Stimulated activated CD8-positive, alpha-beta memory T cell treated with anti-CD3 and anti-CD28 coated beads, Interleukin-12 subunit alpha, Interleukin-12 subunit beta, amount 100 ng/mL, for 24 hours (primary cell): ENCODE data around the gene GSG1L.

Source experiments
- DNase-seq: peaks from one replicate; pipeline ENCODE4 v3.0.0-alpha.2; 2020; ENCODE audit errors: extremely low read depth

GSG1L gene

DNA sequence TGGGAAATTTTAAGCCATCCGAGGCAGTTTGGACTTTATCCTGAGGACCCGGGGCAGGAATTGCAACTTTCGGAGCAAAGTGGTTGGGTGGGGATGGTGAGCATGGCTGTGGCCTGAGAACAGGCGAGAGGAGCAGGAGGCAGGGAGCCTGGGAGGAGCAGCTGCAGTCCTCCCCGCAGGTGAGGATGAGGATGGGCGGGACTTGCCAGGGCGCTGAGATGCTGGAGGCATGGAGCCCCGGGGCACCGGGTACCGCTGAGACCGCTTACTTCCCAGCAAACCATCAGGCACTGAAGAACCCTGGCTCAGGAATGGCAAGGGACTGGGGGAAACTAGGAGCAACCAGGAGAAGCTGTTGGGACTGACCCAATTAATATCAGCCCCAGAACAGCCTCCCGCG lies 210.8 kb downstream of the GSG1L start:
- DNase-seq, result no peak

DNA sequence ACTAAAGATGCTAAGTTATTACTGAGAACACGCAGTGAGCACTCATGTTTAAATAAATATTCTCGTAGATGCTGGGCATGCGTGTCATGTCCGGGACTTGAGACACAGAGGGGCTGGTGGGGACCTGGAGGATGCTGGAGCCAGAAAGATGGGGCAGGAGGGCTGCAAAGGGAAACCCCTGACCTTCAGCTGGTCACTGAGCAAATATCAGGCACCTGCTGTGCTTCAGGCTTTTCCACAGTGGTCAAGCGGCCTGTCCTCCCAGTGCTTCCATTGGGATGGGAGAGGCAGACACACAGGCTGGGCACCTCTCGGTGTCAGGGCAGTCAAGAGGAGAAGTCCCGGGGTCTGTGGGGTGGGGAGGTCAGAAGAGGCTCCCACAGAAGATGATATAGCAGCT lies 211.4 kb downstream of the GSG1L start:
- DNase-seq, result no peak

DNA sequence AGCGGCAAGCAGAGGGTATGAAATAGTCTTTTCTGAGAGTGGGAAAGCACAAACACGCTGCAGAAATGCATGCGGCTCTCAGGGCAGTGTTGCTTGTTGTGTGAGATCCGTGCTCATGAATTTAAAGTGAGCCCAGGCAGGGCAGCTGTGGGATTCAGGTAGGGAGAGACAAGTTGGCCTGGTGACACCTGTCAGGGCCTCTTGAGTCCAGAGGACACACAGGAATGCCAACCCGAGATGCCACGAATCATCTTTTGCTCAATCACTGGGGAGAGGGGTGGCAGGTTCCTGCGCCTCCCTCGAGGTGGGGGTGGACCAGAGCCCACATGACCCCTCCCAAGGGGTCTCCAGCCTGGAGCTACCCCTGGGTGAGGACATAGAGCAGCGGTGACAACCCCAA lies 211.9 kb downstream of the GSG1L start:
- DNase-seq, result no peak

DNA sequence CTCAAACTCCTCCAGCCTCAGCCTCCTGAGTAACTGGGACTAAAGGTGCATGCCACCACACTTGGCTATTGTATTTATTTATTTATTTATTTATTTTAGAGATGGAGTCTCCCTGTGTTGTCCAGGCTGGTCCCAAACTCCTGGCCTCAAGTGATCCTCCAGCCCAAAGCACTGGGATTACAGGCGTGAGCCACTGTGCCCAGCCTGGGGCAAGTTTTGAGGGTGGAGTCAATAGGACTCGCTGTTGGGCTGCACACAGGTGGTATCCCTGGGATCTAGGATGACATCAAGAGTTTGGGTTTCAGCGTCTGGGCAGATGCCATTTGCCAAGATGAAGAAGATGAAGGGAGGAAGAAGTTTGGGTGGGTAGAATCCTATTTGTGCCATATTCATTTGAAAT lies 213.9 kb downstream of the GSG1L start:
- no peak for DNase-seq

DNA sequence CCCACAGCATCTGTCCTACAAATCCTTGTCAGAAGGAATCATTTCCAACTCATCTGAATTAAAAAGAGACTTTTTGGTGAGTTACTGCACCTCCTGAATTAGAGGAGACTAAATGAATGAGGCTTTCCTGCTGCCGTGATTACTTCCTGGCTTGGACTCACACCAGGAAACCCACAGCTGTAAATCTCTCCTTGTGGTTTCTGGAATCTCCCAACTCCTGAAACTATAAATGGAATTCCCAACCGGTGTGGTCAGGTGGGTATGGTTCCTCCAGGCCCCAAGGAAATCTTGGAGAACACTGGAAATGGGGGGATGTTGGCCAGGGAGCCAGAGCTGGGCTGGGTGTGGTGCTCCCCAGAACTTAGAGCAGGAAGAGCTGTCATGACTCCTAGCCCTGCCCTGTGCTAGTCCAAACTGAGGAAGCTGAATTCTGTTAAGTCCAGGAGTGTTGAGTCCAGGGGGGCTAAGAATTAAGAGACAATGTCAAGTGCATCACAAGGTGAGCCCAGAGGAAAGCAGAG lies 216.4 kb downstream of the GSG1L start:
- DNase-seq, result no peak

DNA sequence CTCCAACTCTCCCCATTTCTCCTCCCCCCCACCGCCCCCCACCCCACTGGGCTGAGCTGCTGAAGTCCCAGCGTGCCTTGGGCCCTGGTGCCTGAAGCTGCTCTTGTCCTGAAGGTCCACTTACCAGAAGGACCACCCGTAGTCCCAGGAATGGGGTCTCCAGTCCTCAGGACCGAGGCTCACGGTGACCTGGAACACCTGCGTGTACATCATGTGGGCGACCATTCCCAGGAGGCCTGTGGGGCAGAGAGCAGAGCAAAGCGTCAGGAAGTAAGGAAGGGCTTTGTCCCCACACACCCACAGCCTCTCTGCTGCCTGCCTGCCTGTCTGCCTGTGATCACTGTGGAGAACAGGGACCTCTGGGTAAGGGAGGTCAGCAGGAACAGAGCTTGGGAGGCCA lies 218.7 kb downstream of the GSG1L start:
- no peak for DNase-seq

DNA sequence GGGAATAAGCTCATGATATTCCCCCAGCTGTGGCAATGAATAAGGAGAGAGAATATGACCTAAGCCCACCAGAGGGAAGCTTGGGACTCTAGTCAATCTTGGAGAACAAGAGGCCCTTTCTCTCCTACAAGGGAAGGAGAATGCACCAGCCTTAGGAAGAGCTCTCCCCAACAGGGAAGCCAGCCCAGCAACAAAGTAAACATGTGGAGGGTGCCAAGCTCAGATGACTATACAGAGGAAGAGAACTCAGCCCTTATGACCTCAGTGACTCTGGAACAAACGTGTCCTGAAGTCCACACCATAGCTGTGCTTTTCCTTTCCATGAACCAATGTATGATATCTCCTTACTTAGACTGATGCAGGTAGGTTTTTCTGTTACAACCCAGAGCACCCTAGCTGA lies 219.7 kb downstream of the GSG1L start:
- DNase-seq, result no peak

DNA sequence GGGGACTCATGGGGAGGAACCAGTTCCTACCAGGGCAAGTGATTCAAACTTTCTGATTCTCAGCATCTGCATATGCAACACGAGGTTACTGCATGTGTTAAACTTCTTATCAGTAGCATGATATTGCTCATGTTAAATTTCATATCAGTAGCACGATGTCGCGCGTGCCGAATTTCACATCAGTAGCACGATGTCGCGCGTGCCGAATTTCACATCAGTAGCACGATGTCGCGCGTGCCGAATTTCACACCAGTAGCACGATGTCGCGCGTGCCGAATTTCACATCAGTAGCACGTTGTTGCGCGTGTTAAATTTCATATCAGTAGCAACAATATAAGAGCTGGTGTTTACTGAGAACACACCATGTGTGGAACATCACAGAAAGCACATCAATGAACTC lies 221.6 kb downstream of the GSG1L start:
- no peak for DNase-seq

DNA sequence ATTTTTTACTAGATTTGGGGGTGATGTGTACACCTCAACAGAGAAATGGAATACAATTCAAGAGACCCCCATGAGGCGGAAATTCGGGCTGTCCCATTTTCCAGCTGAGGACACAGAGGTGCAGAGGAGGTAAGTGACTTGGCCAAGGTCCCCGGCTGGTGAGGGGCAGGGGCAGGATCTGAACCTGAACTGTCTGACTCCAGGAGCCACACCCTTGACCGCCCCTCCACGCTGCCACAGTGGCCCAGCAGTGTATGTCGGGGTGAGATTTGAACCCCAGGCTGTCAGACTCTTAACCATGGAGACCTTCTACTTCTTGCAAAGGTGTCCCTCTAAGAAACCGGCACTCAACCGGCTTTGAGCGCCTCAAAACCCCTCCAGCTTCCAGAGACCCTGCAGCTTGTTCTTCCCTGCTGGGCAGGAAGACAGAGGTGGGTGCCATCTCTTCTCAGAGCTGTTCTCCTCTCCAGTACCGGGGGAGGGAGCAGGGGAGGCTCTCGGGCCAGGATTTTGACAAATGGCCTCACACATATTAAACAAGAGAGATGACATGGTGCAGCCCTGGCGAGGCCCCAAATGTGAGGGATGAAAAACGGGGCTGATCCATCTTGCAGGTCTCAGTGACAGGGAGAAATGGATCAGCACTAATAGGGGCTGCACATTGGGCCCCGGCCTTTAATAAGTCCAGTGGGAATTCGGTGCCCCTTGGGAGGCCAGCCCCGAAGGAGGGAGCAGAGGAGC lies 222.3 kb downstream of the GSG1L start:
- DNase-seq, result no peak

DNA sequence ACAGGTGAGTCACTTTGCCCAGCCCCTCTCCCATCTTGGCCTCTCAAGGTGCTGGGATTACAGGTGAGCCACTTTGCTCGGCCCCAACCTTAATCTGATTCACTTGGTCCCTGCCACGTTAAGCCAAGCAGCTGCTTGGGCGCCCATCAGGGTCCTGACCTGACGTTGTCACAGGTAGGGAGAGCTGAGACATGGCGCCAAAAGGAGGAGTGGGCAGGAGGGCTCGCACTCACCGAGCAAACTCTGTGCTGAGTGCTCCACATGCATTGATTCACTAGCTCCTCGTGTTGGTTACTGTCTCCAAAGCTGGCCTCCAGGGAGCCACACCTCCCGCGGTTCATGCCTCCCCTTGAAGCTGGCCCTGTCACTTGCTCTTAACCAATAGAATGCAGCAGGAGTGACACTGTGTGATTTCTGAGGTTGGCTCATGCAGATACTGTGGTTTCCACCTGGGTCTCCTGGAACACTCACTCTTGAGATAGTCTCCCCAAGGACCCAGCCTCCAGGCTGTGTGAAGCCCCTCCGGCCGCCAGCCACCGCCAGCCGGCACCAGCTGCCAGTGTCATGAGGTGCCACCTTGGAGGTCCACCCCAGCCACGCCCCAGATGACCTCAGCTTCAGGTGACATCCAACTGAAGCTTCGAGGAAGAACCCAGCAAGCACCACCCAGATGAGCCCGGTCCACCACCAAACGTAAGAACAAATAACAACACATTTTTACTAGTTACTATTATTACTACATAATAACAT lies 223.0 kb downstream of the GSG1L start:
- no peak for DNase-seq

DNA sequence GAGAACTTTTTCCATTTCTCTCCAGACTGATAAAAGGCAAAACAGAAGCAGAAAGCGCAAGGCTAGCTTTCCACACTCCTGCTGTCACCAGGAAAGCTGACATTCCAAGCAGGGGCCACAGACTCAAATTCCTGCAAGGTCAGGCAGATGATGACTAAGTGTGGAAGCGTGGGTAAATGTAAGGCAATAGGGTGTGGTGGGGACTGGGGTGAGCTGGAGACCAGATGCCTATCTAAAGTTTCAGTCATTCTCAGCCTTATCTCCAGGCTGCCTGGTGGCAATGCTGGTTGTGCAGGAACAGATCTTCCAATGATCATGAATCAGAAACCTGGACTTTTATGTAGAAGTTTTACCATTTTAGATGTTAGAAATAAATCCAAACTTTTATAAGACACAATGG lies 224.1 kb downstream of the GSG1L start:
- no peak for DNase-seq

DNA sequence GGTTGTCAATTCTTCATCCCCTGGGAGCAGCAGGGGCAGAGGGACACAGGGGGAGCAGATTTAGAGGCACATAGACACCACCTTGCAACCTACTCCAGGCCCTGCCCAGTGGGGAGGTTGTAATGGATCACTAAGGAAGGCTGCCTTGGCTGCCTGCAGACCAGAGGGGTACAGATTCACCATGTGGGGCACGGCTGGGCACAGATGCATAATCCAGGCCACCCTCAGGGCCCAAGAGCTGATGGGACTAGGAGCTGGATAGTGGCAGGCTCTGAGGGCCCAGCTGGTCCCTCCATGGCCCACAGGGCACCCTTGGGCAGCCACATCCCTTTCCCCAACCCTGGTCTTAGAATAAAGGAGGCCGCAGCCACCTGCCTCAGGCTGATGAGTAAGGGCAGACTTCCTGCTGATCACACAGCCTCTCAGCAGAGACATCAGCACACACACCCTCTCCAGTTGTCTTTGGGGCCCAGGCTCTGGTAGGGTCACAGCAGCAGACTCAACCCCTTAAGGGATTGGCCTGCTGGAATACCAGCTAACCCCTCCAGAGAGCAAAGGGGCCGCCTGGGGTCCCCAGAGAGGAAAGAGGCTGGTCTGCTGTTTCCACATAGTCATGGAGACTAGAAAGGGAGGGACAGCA lies 224.9 kb downstream of the GSG1L start:
- DNase-seq, result no peak

DNA sequence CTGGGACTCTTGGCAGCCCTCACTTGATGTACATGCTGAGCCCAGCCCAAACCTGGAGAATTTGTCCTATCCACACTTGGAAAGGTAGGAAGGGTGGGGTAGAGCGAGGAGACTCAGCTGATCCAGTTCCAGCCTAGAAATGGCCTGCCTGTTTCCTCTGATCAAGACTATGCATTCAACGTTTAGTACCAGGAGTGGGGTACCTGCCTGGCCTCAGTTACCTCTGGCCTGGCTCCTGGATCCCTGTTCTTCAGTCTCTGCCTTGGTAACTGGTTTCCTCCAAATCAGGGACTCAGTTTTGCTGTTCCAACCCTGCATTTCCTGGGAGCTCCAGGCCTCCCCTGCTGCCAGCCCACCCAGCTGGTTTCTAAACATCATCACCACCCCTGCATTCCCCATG lies 233.5 kb downstream of the GSG1L start:
- DNase-seq, result no peak

DNA sequence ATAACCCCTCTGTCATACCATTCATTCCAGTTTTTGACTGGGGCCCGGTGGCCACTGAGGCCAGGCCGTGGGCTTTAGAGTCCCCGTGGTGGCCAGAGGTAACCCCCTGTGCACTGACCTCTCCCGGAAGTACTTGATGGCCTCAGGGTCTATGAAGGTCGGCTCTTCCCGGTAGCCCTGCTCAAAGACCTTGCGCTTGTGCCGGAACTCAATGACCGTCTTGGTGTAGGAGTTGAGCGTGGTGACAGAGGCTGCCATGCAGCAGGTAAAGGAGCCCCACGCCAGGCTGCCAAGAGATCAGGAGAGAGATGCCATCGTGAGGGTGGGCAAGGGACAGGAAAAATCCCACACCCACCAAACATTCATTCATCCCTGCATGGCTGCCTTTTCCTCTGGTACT lies 234.8 kb downstream of the GSG1L start:
- no peak for DNase-seq

DNA sequence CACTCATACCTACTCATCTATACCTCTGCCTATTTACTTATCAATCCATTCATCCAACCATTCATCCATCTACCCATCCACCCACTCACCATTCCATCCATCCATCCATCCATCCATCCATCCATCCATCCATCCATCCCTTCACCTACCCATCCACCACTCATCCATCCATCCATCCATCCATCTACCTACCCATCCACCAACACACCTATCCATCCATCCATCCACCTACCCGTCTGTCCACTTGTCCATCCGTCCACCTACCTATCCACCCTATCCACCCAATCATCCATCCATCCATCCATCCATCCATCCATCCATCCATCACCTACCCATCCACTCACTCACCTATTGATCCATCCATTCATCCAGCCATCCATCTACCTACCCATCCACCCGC lies 235.7 kb downstream of the GSG1L start:
- DNase-seq, result no peak

DNA sequence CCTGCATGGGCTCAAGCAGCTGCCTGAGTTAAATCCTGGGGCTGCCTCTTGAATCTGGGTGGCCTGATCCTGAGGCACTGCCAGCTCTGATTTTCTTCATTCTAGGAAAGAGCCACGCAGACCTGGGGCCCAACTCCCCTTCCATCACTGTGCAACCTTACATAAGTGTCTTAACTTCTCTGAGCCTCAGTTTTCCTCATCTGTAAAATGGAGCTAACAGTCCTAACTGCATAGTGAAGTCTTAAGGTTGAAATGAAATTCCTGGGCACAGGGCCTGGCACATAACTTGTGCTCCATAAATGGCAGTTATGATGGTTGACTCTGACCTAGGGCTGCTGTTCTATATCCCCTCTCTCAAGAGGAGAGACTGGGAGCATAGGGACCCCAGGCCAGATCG lies 236.6 kb downstream of the GSG1L start:
- DNase-seq, result no peak

DNA sequence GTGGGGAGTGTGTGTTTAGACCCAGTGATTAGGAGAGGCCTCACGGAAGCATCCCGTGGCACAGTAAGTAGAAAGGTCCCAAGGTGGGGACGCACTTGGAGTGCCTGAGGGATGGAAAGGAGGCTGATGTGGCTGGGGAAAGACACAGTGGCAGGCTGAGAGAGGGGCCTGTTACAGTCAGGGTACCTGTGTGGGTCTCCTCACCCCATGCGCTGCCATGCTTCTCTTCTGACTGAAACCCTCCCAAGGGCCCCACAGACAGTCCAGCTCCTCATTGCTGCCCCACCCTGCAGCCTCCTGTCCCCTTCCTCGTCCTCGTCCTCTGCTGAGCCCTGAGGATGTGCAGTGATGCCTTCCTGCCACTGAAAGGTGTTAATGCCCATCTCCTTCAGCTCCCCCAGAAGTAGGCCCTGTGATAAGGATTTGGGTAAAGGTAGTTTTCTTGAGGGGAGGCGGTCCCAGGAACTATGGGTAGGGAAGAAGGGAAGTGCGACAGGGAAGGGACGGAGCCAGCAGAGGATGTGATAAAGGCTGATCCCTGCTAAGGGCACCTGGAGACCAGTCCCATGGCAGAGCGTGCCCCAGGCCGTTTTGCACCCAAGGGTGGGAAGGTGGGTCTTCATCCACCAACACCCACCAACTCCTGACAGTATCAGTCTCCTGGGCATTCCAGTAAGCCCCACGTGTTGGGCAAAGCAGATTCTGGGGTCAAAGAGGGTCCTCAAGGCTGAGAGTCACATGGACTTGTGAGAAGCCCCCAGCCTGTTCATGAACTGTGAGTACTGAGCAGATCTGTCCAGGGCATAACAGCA lies 237.2 kb downstream of the GSG1L start:
- DNase-seq, result no peak

DNA sequence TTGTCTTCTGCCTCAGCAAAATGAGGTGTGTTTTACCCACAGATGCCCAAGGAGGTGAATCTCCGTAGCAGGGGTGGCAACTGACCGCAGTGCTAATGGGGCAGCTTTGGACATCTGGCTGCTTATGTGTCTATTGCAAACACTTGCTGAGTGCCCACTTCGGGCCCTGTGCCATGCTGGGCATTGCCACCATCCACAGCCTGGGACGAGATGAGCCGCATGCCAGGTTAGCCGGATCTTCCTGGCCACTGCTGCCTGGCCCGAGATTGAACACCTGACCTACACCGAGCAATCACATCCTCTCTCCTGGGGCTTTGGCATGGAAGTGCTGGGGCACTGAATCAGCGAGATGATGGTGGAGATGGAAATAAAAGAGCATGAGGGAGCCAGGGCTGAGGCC lies 238.7 kb downstream of the GSG1L start:
- no peak for DNase-seq

DNA sequence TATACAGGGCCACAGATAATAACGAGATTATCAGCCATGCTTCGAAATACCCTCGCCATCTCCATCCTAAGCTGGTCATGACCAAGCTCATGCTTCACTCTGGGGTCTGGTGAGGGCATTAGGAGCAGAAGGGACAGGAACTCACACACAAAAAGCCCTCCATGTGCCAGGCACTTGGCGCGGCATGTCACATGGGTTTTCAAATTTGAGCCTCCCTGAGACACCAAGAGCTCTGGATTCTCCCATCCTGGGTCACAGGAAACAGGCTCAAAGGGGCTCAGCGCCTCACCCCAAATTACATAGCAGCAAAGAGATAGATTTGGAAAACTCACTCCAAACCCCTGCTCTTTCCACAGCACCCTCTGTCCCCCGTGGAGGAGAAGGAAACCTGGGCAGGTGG lies 239.5 kb downstream of the GSG1L start:
- no peak for DNase-seq

DNA sequence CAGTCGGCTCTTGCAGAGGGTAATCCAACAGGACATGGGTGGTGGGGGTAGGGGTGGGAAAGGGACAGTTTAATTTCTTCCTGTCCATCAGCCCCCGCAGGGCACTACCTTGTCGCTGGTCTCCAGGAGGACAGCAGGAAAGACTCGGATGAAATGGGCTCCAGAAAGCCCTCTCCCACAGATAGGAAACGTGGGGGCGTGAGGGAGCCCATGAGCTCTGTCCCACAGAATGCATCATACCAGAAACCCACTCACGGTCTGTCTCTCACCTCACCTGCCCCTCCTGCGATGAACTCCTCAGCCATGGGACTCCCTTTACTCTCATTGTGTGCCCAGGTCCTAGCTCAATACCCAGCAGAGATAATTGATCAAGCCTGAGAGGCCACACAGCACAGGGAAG lies 240.1 kb downstream of the GSG1L start:
- DNase-seq, result no peak

DNA sequence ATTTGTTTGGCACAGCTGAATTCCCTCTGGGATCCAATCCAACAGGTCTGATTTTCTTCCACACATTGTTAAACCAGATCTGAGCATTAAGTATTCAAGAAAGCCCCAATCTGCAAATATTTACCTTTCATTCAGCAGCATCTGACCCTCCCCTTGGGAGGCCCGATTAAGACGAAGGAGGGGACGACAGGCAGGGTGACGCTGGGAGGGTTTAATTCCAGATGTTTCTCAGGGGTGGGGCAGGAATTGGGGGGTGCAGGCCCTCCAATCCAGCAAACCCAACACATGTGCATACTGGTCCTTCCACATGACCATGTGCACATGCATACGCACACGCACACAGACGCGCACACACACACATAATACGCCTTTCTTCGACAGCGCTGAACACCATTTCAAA lies 240.5 kb downstream of the GSG1L start:
- DNase-seq, result no peak

DNA sequence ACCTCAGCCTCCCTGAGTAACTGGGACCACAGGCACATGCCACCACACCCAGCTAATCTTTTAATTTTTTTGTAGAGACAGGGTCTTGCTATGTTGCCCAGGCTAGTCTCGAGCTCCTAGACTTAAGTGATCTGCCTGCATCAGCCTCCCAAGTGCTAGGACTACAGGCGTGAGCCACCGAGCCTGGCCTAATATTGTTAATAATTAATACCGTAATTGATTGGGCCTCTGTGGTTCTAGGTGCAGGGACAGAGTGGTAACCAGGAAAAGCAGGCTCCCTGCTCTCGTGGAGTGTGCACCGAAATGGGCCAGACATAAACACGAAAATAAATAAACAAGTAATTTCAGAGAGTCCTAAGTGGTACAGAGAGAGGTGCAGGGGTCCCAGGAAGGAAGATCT lies 241.0 kb downstream of the GSG1L start:
- DNase-seq, result no peak
